Measurements from ENCODE around the gene RPP25L. TPM values are rescaled to one million over a fixed set of nuclear protein-coding genes. Genes with fewer than 3 reads are reported as not detected.

RPP25L gene, protein sequence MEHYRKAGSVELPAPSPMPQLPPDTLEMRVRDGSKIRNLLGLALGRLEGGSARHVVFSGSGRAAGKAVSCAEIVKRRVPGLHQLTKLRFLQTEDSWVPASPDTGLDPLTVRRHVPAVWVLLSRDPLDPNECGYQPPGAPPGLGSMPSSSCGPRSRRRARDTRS
- 36.1 and 37.3 TPM in 2 replicates for total RNA-seq

DNA sequence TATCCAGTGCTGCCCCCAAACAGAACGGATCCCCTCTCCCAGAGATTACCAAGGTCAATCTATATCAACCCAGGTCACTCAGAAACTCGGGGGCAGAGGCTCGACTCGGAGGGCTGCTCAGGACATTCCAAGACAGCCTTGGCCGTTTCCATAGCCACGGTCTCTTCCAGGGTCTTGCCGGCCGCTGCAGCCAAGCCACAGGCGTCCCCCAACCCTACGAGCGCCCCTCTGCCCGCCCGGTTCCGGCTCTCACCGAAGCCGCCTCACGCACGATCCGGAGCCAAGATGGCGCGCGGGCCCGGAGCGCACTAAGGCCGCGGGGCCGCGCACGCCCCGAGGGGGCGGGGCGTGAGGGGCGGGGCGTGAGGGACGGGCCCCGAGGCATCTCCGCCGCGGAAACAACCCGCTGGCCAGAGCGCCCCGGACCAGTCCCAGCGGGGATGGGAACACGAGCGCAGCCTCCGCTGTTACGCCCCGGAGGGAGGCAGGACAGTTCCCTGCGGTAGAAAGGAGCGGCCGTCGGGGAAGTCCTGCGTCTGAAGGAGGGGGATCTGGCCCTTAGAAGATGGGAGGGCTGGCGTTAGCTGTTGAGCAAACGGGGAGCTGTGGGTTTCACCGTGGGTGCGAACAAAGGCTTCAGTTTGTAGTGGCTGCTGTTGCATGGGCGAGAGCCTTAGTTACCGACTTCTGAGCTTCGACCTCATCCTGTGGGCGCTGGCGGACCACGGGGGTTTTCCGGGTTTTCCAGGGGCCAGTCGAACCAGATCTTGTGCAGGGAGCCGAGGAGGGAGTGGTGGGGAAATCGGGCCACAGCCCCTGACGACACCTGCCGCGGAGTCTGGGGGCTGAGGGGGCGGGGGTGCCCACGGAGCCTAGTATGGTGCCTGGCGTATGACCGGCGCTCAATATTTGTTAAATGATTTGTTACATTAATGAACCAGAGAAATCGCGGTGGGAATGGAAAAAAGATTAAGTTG, at the start of gene RPP25L:
Gene RPP25L (minus strand): TSS at position 287 of the 977 bp plus-strand sequence. CDS start 801 bp downstream, outside the sequence.

DNA sequence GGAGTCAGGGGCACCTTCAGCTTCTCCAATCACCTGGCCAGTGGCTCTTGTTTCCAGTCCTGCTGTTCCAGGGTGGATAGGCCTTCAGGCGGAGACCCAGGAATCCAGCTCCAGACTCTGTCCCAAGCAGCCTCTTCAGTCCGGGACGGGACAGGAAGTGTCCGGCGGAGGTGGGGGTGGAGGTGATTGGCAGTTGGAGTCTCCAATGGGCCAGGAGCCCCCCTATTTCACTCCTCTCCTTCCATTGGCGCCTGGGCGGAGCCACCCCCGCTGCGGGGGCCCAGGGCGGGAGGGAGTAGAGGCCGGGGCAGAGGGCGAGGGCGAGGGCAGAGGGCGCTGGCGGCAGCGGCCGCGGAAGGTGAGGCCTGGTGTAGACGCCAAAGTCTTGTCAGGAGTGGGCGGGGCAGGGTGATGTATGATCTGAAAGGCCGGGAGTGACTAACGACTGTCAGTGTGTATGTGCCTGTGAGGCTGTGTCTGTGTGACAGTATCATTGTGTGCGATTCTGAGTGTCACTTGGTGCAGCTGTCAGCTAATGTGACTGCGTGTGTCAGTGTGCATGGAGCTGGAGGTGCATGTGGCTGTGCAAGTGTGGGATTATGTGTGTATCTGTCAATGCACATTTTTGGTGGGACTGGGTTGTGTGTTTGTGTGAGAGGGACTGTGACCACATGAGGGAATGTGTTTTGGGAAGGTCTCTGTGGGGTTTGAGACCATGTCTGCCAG, 40.1 kb upstream of the RPP25L start, which contains the start of gene IL11RA:
Gene IL11RA (plus strand): TSS at position 310 of the 726 bp plus-strand sequence. CDS start 3,033 bp downstream, outside the sequence.

DNA sequence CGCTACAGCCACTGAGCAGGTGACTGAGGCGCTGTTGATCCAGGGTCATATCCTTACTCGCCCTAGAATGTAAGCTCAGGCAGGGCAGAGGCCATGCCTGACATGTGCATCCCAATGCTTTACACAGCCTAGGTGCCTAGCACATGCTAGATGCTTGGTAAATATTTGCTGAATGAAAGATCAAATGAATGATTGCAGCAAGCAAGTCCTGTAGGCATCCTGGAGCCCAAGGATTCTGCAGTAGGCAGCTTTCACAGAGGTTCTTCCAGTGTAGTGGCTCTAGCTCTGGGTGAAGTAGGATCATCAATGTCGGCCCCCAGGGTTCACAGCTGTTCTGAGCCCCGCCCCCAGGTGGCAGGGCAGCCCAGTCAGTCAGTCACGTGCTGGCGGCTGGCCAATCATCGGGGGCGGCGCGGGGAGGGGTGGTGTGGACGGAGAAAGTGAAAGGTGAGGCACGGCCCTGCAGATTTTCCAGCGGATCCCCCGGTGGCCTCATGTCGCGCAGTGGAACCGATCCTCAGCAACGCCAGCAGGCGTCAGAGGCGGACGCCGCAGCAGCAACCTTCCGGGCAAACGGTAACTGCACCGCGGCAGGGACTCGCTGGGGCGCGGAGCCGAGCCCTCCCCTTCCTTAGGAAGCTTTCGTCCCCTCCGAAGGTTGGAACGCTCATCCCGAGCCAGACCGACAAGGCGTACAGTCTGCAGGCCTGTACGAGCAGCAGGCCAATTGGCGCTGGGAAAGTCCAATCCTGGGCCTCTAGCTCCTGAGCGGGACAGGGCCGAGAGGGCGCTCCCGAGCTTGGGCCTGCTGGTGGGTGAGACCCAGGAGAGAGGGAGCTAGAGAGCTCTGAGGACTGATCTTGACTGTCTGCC, 34.5 kb upstream of the RPP25L start, which contains the start of gene GALT:
Gene GALT (plus strand): TSS at position 465 of the 873 bp plus-strand sequence. CDS start 30 bp downstream, at position 495.

DNA sequence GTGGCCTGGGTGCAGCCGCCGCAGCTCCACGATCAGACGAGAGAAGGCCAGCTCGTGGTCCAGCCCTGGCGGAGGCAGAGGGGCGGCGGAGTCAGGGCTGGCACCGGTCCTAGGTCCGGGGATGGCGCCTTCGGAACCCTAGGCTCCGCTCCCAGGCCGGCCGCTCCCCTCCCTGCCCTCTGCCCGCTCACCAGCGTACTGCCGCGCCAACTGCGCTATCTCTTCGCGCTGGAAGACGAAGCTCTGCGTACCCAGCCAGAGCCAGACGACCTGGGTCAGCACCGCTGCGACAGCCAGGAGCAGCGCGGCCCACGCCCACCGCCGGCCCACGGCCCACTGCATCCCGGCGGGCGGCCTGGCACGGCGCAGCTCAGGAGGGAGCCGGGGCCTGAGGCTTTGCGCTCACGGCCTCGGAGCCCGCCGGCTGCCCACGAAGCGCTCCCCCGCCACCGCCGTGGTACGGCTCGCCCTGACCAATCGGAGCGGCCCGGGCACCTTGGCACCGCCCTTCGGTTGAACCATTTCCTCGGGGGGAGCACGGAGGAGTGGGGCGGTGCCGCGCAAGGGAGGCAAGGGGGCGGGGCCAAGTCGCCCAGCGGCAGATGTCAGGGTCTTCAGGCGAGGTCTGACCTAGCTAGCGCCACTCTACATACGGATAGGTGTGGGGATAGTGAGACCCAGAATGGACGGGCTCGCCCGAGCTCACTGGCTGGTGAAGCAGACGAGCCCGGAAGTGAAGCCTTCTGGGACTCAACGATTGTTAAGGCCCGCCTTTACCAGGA, 25.6 kb upstream of the RPP25L start, which contains the start of gene SIGMAR1:
Gene SIGMAR1 (minus strand): TSS at position 432 of the 782 bp plus-strand sequence. CDS start 90 bp downstream, at position 342.

DNA sequence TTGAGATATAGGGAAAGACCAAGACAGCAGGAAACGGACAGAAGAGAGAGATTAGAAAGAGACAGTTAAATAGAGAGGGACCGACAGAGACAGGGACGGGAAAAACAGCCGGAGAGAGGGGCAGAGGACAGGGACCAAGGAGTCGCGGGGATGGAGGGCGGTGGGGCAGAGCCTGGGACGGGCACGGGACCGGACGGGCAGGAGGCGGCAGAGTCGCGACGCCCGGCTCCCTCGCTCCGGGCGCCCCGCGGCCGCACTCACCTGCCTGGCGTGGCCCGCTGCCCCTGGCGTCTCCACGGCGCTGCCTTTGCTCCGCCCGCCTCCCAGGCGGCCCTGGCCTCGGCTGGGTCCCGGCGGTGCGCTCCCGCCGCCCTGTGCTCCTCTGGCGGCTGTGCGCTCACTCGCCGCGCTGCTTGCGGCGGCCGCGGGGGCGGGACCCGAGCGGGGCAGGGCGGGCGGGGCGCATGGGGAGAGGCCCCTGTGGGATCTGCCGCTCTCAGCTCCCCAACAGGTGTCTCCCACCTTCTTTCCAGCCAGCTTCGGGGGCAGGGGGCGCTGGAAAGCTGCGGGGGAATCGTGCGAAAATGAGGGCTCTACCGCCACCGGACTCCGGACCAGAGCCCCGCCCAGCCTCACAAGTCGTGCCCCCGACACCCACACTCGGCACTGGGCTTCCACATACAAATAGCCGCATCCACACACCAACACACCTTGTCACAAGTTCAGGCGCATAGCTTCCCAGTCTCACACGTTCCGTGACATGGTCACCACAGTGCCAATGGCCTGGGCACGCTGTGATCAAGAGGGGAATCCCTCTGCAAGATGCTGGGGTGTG, 17.0 kb upstream of the RPP25L start, which contains the start of gene ARID3C:
Gene ARID3C (minus strand): TSS at position 411 of the 835 bp plus-strand sequence. CDS start 1,052 bp downstream, outside the sequence.

DNA sequence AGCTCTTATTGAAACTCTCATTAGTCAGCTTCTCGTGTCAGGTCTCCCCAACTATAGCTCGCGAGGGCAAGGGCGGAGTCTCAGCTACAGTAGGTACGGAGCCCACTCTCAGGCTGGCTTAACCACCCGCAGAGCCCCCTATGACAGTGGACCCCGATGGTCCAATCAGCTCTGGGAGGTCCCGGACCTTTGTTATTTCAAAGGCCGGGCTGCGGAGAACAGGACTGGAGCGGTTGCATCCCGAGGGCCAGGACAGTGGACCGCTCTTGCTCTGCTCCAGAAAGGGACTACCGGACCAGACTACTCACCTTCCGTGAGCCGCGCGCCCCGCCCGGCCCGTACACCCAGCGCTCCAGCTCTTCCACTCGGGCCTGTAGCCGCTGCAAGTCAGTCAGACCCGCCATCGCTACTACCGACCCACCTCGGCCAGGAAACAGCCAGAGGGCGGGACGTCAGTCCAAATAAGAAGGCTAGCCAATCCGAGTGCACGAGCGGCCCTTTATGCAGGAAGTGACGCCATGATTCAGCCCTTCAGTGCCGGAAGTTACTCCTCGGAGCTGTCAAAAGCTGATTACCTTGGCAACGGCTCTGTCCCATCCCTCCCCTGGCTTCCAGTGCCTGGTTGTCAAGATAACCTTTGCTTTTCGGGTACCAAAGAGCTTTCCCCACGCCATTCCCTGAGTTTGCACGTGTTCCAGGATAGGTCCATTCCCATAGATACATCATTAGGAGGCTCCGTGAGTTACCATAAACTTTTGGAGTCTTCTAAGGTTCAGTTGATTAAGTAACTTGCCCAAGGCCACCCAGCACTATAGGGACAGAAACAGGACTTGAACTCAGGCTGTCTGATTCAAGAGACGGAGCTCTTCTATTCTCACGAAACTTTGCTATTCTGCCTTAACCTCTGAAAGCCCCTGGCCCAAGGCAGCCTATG, 8.4 kb upstream of the RPP25L start, which contains the start of gene DCTN3:
Gene DCTN3 (minus strand): TSS at position 435 of the 934 bp plus-strand sequence. CDS start 31 bp downstream, at position 404.

DNA sequence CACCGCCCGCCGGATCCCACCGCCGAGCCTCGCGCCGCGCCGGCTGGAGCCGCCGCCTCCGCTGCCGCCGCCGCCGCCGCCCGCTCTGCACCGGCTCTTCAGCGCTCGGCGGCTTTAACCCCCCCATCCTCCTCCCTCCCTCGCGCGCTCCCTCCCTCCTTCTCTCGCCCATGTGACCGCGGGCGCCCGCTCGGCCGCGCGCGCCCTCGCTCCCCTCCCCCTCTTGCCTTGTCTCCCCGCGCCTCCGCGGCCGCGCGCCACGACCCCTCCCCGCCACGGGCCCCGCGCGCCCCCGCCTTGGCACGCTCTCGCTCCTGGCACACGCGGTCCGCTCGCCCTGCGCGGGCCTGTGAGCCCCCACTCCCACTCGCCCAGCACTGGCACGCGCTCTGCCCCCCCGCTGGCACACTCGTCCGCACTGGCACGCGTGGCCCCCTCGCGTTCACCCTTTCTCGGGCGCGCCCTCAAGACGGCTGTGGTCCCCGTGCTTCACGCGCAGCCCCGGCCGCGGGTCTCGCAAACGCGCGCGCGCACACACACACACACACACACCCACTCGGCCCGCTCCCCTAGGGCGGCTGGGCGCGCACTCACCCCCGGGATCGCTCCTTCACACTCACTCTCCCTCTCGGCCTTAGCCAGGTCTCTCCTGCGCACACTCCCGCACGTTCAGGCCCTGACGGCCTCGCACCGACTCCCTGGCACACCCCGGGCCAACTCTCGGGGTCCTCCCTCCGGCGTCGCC, 22.1 kb downstream of the RPP25L start, which contains the start of gene CNTFR:
Gene CNTFR (minus strand): TSS at position 89 of the 745 bp plus-strand sequence. CDS start 20,743 bp downstream, outside the sequence.

Other genes starting within 250 kb of the RPP25L start
- 6.1 and 7.4 TPM in 2 replicates for gene MYORG, start 235.2 kb downstream of the RPP25L start, total RNA-seq
- 26.9 and 32.8 TPM in 2 replicates for gene FAM219A, start 153.5 kb downstream of the RPP25L start, total RNA-seq
- not detected in 2 replicates for gene DNAI1, start 153.3 kb downstream of the RPP25L start, total RNA-seq
- gene ENHO, start 89.1 kb downstream of the RPP25L start, total RNA-seq: not detected in 2 replicates
- not detected in 2 replicates for gene CNTFR, start 22.4 kb downstream of the RPP25L start, total RNA-seq
- gene DCTN3, start 8.4 kb upstream of the RPP25L start, total RNA-seq: 141 and 162 TPM in 2 replicates
- gene ARID3C, start 17.0 kb upstream of the RPP25L start, total RNA-seq: 0.34 TPM in 1 of 2 replicates, not detected in the other
- 123 and 148 TPM in 2 replicates for gene SIGMAR1, start 25.7 kb upstream of the RPP25L start, total RNA-seq
- 17.2 and 18.5 TPM in 2 replicates for gene GALT, start 34.6 kb upstream of the RPP25L start, total RNA-seq
- 9.8 and 13.6 TPM in 2 replicates for gene IL11RA, start 40.1 kb upstream of the RPP25L start, total RNA-seq
- not detected in 2 replicates for gene CCL27, start 50.6 kb upstream of the RPP25L start, total RNA-seq
- gene CCL19, start 79.2 kb upstream of the RPP25L start, total RNA-seq: not detected in 2 replicates
- 0.20 and 0.53 TPM in 2 replicates for gene CCL21, start 98.0 kb upstream of the RPP25L start, total RNA-seq

Data from mammary microvascular endothelial cell (primary cell).